ENCODE measurements around the gene LIPE.

Gene LIPE

DNA sequence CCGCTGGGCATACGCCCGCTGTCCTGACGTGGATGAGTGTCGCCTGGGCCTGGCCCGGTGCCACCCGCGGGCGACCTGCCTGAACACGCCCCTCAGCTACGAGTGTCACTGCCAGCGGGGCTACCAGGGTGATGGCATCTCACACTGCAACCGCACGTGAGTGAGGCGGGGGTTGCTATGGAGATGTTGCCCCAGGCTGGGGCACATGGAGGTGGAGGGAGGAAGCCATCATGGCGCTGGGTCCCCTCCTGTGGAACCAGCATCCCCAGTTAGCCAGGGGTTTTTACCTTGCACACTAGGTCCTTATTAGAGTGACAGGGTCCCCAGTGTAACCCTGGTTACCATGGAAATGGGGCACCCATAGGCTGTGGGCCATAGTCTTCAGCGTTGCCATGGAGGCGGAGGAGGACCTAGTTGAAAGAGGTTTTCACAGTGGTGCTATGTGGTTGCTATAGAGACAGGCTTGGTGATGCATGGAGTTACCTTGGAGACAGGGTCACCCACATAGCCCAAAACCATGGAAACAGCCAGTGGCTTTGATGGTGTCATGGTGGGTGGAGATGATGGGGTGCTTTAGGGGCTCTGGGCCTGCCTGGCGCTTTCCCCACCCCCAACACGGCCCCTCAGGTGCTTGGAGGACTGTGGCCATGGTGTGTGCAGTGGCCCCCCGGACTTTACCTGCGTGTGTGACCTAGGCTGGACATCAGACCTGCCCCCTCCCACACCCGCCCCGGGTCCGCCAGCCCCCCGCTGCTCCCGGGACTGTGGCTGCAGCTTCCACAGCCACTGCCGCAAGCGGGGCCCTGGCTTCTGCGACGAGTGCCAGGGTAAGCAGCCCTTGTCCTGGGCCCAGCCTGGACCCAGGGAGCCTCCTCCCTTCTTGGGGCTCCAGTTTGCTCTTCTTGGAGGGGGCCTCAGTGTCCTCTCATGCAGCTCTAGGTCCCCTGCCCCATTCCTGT lies 74.6 kb downstream of the LIPE start:
- FAIRE-seq, result no peak

All from G401.6 (cell line).